ENCODE results near the gene VAC14.

DNA sequence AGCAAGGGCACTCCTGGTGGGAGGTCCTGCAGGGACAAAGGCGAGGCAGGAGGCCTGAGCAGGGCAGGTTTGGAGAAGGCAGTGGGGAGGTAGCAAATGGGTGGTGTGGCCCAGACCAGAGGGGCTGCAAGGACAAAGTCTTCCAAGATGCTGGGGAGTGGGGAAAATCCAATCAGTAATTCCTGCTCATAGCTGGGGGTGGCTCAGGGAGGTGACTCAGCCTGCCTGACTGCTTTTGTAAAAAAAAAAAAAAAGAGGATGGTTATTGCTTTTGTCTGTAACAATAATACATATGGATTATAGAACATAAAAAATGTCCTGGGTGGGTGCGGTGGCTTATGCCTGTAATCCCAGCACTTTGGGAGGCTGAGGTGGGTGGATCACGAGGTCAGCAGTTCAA is 149.4 kb downstream of the VAC14 start:
- TF ChIP-seq, protein P1, sequence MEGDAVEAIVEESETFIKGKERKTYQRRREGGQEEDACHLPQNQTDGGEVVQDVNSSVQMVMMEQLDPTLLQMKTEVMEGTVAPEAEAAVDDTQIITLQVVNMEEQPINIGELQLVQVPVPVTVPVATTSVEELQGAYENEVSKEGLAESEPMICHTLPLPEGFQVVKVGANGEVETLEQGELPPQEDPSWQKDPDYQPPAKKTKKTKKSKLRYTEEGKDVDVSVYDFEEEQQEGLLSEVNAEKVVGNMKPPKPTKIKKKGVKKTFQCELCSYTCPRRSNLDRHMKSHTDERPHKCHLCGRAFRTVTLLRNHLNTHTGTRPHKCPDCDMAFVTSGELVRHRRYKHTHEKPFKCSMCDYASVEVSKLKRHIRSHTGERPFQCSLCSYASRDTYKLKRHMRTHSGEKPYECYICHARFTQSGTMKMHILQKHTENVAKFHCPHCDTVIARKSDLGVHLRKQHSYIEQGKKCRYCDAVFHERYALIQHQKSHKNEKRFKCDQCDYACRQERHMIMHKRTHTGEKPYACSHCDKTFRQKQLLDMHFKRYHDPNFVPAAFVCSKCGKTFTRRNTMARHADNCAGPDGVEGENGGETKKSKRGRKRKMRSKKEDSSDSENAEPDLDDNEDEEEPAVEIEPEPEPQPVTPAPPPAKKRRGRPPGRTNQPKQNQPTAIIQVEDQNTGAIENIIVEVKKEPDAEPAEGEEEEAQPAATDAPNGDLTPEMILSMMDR (IDR thresholded peaks at IDR 0.05), result no peak
- TF ChIP-seq POLR2A (IDR thresholded peaks at IDR 0.05), result no peak

Data from Peyer's patch (tissue), 4 donors.